ENCODE data around the gene PLEKHG5. TPM values are rescaled to one million over a fixed set of nuclear protein-coding genes. Genes with fewer than 3 reads are reported as not detected.

Gene PLEKHG5
- total RNA-seq, 2 donors from 2014 or later, result 8.9 to 13.0 TPM

DNA sequence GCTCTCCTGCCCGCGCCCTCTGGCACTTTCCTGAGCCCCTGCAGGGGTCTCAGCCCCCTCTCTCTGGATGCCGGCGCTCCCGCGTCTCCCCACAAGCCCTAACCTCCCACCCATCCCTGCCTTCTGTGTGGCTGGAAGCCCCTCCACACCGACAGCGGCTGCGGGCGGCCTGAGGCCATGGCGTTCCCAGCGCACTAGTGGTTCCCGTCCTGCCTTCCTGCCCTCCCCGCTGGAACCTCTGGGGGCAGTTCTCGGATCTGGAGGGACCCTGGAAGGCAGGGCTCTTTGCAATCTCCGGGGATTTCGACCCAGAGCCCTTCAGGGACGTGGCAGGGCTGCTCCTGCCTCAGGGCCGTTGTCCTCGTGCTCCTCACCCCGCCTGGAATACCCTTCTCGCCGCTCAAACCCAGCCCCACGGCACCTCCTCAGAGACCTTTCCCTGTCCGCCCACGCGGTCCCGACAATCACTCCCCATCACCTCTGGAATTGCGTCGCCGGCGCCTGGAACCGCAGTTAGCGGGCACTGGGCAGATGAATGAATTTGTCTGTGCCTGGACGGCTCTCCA is 67.4 kb downstream of the PLEKHG5 start:
- intact Hi-C loops (cut with DNase I), result no loop called here
- DNase-seq (ENCODE audit: low spot score), result no peak

DNA sequence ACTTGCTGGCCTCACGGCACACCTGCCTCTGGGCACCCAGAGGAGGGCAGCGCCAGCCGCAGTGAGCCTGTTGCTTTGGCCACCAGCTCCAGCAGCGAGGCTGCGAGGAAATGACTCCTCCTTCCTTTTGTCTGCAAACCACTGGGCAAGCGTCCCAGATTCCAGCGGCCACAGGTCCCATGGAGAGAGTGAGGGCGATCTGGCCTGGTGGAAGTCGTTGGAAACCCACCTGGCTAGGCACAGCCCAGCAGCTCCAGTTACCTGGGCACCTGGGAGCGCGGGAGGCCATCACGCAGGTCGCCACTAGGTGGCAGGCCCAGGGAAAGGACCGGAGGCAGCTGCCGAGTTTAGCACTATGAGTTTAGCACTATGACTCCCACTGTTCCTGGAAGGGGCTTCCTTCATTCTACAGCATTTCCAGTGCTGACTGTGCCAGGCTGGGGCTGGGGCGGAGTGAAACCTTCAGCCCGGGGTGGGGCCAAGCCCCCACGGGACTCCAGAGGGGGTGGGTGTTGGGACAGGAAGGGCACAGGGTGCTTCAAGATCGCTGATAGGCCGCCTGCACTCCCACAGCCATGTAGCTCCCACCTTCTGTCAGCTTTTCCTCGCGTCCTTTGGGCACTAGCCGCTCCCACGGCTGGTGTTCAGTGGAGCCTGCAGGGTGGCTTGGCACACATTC is 68.0 kb downstream of the PLEKHG5 start:
- no peak for DNase-seq (ENCODE audit: low spot score)
- intact Hi-C loops (cut with DNase I), result no loop called here

DNA sequence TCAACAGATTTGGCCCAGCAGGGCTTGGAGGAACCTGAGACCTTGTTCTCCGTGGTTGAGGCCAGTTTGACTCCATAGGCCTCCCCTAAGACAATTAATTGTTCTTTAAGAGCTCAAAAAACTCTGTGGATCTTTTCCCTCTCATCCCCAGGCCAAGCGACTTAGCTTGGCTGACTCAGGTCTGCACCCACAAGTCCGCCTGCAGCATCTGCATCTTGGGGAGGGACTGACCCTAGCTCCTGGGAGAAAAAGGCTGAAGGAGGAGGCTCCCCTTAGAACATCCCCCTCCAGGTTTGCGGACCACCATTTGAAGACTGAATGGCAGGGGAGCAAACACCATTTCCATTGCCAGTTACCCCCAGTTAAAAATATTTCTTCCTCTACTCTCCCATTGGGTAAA is 70.2 kb downstream of the PLEKHG5 start:
- intact Hi-C loops (cut with DNase I), result no loop called here
- DNase-seq (ENCODE audit: low spot score), result no peak

DNA sequence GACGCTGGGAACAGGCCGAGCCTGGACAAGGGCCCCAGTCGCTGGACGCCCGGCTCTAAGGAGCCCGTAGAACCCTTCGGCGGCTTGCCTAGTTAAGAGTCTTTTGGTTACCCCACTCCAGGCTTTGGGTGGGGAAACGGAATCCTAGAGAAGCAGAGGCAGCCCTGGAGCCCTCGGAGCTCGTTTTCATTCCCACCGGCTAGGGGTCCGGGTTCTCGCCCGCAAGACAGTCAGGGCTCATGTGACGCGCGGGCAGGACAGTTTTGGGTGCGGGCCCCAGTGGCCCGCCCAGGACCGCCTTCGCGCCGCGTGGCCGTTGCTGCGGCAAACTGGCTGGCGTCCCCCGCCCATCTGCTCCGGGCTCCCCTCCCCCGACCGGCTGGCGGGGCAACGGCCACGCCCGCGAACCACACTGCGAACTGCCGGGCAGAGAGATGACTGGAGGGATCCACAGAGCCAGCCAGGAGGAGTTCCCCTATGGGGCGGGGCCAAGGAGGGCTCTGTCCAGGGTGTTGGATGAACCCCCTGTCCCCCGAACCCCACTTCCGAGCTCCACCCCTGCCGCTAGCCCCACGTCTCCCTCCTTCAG is 70.9 kb downstream of the PLEKHG5 start:
- DNase-seq (ENCODE audit: low spot score), result no peak
- intact Hi-C loops (cut with DNase I), result no loop called here

DNA sequence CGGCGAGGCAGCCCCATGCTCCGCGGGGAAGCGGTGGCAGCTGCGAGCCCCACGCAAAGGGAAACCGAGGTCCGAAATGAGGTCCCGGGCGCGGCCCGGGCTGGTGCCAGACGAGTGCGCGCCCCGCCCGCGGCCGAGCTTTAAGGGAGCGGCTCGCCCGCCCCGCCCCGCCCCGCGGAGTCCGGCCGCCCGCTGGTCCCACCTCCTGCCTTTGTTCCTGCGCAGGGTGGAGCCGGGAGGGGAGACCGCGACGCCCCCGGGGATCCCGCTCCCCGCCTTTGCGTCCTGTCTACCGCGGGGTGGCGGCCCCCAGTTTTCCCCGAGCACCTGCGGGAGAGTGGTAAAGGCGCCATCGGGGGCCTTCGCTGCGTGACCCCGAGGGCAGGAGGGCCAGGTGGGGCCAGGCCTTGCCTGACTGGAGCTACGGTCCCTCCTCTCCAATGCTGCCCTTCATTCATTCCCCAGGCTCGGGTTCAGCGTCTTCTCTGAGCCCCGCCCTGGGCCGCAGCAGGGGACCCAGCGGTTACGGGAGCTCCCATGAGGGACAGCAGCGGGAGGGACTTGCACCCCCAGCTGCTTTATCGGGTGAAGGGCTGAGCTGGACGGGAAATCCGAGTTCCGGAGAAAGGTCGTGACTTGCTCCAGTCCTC is 71.5 kb downstream of the PLEKHG5 start, which contains the start of gene HES2:
Gene HES2 (minus strand): TSS at position 116 of the 650 bp plus-strand sequence. CDS start 99 bp downstream, at position 17.
- no peak for DNase-seq (ENCODE audit: low spot score)
- intact Hi-C loops (cut with DNase I), result no loop called here

DNA sequence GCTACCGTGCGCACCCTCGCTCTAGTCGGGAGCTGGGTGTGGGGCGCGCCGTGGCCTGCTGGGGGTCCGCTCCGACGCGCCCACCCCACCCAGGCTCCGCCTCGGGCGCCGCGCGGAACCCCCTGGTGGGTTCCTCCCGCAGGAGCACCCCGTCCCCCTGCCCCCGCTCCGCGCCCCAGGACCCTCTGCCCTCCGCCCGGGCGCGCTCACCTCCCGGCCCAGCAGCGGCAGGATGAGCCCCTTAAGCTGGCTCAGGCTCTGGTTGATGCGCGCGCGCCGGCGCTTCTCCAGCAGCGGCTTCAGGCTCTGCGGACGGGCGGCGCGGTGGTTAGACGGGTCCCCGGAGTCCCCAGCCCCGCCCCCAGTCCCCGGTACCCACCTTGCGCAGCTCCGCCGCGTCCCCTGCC is 72.1 kb downstream of the PLEKHG5 start:
- DNase-seq (ENCODE audit: low spot score), result no peak
- intact Hi-C loops (cut with DNase I), result no loop called here

DNA sequence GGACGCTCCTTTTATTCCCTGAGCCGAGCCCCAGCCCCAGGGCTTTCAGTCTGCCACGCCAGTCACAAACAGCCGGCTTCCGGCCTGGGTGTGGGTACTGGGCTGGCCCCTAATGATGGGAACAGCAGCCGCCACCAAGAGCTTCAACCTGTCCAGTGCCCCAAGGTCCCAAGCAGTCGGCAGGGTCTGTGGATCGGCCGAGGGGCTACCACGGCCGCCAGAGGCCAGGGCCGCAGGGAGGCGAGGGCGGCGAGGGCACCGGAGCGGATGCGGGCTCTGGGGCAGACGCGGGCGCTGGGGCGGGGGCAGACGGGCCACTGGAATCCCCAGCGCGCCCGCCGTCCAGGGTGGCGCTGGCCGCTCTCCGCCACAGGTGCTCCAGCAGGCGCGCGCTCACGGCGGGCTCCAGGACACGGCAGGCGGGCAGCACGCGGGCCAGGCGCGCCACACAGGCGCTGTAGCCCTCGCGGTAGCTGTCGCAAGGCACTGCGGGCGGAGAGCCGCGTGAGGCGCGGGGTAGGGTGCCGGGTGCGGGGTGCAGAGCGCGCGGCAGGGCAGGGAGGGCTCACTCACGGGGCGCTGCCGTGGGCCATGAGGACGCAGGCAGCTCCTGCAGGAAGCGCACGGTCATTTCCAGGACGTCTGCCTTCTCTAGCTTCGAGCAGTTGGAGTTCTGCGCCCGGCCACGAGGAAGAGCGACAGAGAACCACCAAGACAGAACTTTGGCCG is 72.6 kb downstream of the PLEKHG5 start:
- no peak for DNase-seq (ENCODE audit: low spot score)
- intact Hi-C loops (cut with DNase I), result no loop called here

DNA sequence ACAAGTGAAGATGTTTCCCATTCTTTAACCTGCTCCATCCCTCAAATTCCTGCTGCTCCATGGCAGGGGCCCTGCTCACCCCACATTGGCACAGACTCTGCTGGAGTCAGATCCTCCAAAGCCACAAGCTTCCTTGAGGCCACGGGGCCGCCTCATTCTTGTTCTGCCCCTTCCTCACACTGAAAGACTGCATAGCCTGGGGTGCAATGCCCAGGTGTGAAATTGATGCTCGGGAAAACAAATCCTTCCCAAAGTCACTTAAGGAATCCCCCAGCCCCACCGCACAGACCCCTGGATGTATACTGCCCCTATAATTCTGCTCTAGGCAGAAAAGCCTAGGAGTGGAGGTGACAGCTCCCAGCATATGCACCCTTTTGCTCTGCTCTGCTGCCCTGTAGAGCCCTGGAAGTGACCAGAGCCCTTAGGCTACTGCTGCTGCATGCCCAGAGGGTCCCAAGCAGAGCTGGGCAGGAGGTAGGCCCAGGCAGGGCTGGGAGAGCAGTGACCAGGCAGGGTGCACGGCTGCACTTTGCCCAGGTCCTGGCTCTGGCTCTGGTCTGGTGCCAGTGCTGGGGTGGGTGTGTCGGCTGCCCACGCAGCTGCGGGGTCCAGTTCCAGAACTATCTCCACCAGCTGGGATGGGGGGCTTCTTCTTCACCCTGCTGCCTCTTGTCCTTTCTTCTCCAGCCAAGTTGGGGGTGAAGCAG is 73.4 kb downstream of the PLEKHG5 start:
- DNase-seq (ENCODE audit: low spot score), result no peak
- intact Hi-C loops (cut with DNase I), result no loop called here

Small RNAs within 50 kb of the gene (microRNA-seq; reads per million reads assigned to microRNA genes)
- 0 reads per million in 2 donors for gene MIR4252 (ENCODE audit: borderline microRNAs expressed in 2 of 2)

Other genes with a start within 250 kb of the PLEKHG5 start
- gene HES3, start 247.5 kb downstream of the PLEKHG5 start, total RNA-seq, result not detected
- 10 to 100 TPM in 1 of 2 donors, 1 to 10 TPM in 1; 9.3 to 11.8 TPM for gene GPR153, start 230.6 kb downstream of the PLEKHG5 start, total RNA-seq
- 10 to 100 TPM; 17.6 to 26.5 TPM for gene ACOT7, start 97.9 kb downstream of the PLEKHG5 start, total RNA-seq
- under 1 TPM in 1 of 2 donors, not detected in 1; 0.14 TPM for gene HES2, start 71.7 kb downstream of the PLEKHG5 start, total RNA-seq
- not detected for gene ESPN, start 66.9 kb downstream of the PLEKHG5 start, total RNA-seq
- gene TNFRSF25, start 25.5 kb downstream of the PLEKHG5 start, total RNA-seq, result 1 to 10 TPM; 7.0 to 9.2 TPM
- 10 to 100 TPM; 21.2 to 23.9 TPM for gene NOL9, start 62.8 kb upstream of the PLEKHG5 start, total RNA-seq
- gene TAS1R1, start 63.6 kb upstream of the PLEKHG5 start, total RNA-seq, result not detected
- 10 to 100 TPM; 18.6 to 19.5 TPM for gene ZBTB48, start 88.3 kb upstream of the PLEKHG5 start, total RNA-seq
- 10 to 100 TPM; 25.5 to 31.7 TPM for gene KLHL21, start 111.2 kb upstream of the PLEKHG5 start, total RNA-seq
- gene PHF13, start 122.1 kb upstream of the PLEKHG5 start, total RNA-seq, result 10 to 100 TPM; 11.6 to 13.8 TPM
- 10 to 100 TPM in 1 of 2 donors, 1 to 10 TPM in 1; 9.9 to 10.5 TPM for gene THAP3, start 133.2 kb upstream of the PLEKHG5 start, total RNA-seq
- 10 to 100 TPM; 24.6 TPM for gene DNAJC11, start 210.1 kb upstream of the PLEKHG5 start, total RNA-seq

Data from posterior vena cava (tissue), 2 donors.